Right ventricle myocardium inferior (tissue), 1 donor: ENCODE data around the gene PAX5. TPM values are rescaled to one million over a fixed set of nuclear protein-coding genes. Genes with fewer than 3 reads are reported as not detected.
A peak's percentile ranks its signal among the peaks of the same experiment; 100 is the strongest.

Experiments
- ATAC-seq: fragments of 200-7000 bp; cut with Tn5 transposase; one replicate; pipeline ENCODE4 v1.9.1; 2020; ENCODE audit warnings: mild to moderate bottlenecking, moderate library complexity
- DNase-seq: peaks from one replicate; pipeline ENCODE4 v3.0.0; 2021; ENCODE audit errors: missing footprints
- intact Hi-C: fragments of 100-400 bp; cut with DNase I; formaldehyde crosslinking; loops from one replicate; pipeline ENCODE4 v1.11.0; 2022
- total RNA-seq: library from RNA; stranded (reverse); fragmentation: NEBNext Ultra II Directional; extraction: Animal tissue kit (Norgen Biotek cat#: 25700); gene quantifications from one replicate; pipeline ENCODE4 v1.2.1, GENCODE V29; 2021
- donor health status: DM: no; HTN: yes; CAD: no; lungs with severe emphysema.

PAX5 gene
- total RNA-seq, 1 donor from 2014 or later = not detected

DNA sequence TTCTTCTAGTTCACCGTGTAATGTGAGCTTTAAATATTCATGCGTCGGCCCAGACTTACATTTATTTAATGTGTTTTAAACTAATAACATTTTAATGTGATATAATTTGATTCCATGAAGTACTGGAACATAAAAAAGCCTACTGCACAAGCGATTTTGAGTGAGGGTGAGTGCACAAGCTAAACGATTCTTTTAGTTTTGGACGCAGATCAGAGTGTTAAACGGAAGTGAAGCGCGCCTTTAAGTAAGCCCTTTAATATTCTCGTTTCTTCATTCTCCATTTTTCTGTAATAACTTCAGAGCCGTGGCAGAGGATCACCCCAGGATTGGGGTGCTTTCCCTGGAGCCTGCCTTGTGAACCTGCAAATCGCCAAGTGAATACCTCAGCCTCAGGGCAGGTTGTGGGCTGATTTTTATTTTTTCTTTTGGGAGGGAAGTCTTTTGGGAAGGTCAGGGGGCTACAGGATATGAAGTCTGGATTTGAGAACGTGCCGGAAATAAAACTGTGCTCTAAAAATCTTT lies 4.9 kb upstream of the PAX5 start:
- intact Hi-C loops = no loop called here

DNA sequence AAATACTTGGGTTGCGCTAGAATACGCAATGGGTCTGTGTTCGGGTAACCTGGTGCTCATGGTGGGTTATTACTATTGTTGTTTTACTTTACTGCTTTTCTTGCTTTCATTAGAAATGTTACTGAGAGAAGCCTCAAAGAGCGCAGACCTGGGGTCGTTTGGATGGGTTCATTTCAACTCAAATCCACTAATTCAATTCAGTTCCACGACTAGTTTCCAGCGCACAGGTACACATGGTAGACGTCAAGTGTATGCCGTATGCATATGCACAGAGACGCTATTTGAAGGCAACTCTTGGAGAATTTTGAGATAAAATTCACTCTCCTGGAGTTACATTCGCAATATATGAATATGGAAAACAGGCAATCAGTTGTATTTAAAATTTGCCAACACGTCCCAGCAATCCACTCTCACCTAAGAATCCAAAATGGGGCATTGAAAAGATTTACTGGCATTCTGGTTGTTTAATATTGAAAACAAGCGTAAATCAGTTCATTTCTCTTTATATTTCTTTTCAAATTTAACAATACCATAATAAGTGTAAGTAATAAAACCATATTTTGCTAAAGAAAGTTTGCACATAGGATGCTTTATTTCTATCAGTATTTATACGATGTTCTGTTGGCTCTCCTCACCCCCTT lies 4.4 kb upstream of the PAX5 start:
- DNase-seq (no peak), ATAC-seq (no peak)
- intact Hi-C loops = no loop called here

More for the DNA sequence above, 4.9 kb upstream of the PAX5 start:
- ATAC-seq (no peak), DNase-seq (no peak)

DNA sequence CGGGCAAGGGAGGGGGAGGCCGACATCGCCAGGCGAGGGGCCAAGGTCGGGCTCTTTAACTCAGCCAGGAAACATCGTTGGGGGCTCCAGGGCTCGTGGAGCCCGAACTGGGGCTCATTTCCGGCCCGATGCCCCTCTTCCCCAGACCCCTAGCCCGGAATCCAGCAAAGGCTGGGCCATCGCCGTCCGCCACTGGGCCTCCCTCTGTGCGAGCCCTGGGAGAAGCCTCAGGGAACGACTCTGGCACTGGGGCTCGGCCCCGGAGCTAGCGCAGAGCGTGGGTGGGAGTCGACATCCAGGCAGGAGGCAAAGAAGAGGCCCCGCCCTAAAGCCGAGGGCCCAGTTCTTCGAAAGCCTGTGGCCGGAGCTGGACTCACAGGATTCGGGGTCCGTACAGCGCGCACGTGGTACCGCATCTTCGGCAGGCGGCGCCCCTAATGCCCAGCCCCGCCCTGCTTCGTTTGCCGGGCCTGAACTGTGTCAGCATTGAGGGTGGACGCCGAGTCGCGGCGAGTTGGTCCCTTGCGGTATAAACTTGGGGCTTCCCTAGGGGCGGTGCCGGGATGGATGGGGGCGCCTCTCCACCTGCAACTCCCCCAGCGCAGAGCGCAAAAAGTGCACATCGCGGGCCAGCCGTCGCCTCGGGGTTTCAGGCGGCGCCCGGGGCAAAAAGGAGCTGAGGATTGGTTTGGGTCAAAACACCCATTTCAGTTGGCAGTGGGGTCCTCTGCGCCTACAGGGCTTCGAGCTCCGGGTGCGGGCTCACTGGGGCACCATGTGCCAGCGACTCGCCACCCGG lies 3.6 kb upstream of the PAX5 start:
- DNase-seq (no peak), ATAC-seq (no peak)
- intact Hi-C loops = no loop called here

DNA sequence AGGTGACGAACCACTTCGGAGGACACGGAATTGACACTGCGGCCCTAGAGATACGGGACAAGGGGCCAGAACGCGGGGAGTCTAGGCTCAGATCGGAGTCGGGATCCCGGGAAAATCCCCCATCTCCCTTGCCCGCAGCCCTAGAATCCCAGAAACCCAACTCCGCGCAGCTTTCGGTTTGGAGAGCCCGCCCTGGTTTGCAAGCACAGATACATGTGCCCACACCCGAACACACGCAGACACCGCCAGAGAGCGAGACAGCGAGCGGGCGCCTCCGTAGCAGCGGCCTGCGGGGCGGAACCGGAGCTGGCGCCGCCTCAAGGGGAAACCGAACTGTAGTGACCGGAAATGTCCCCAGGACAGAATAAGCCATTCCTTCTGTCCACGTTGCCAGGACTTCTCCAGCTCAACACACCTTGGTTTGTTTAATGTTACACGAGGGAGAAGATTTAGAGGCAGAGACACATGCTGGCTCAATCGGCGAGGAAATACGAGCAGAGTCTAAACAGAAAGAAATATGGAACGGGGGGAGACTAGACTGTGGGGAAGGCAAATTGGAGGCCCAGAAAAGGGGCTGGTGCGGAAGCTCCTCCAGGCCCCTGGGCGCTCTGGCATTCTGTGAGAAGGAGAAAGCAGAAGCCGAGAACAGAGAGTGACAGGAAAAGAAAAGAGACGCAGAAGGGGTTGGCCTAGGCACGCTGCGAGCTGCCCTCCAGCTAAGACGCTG lies 2.9 kb upstream of the PAX5 start:
- DNase-seq (no peak), ATAC-seq (peak; percentile 69)
- intact Hi-C loops = no loop called here

DNA sequence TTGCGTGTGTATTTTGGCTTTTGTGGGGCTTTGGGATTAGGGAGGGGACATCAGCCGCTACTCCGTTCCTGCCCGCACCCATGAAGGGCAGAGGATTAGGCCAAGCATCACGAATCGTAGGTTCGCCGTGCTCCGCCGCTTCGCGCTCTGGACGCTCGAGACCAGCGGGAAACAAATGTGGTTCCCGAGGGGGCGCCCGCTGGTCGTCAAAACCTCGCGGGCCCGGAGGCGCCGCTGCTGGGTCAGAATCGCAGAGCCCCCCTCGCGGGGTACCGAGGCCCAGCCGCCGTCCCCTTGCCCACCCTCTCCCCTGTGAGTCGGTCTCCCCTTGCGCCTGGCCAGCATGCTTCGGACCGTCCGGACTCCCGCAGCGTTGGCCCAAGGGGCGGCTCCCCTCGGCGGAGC lies 2.3 kb upstream of the PAX5 start:
- ATAC-seq = peak; percentile 23
- intact Hi-C loops = no loop called here
- no peak for DNase-seq

DNA sequence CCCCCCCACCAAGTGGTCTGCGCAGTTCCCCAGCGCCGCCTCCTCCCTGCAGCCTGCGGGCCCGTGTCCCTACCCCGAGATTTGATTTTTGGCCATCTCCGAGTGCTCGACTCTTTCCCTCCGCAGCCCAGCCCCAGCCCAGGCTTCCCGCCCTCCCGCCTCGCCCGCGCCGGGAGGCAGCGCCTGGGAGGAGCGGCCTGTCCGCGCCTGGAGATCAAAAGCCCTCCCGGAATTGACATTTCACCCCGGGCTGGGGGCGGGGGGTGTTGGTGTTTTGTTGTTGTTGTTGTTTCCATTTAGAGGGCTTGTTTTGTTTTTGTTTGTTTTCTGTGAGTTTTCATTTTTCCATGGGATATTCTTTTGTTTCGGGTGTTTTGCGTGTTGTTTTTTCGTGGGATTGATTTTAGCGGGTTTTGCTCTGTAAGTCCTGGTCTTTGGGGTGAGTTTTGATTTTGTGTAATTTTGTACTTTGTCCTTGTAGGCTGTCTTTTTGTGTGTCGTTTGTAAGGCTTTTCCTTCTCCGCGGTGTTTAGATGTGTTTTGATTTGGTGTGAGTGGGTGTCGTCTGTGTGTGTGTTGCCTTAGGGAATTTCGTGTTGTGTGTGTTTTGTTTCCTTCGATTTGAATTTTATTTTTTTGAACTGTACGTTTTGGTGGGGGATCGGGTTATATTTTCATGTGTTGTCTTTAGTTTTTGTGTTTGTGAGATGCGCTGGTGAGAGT lies 1.7 kb upstream of the PAX5 start:
- DNase-seq = no peak
- ATAC-seq = no peak
- intact Hi-C loops = no loop called here

DNA sequence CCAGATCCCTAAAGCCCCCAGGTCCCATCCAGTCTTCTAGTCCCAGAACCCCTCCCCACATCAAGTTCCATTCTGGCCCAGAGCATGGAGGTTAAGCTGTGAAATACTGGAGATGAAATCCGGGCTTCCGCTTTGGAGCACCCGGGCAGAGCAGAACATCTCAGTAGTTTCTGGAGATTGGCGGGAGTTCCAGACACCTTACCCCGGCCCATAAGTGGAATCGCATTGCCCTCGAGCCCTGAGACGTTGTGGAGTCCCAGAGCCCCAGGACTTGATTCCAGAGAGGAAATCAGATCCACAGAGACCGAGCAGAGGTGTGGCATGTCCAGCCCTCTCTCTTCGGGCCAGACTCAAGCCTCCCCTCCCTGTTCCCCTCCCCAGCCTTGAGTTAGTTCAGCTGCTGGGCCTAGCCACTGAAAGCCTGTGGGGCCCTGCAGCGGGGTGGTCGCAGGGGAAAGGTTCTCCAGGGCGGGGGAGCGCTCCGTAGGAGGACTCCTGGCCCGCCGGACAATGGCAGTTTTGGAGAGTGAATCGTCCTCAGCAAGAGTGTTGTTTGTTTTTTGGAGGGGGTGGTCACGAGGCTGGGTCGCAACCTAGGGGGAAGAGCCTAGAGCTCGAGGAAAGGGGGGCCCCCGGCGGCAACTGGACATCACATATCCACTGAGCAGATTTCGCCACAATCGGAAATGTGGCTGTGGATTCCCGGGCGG lies 1.0 kb upstream of the PAX5 start:
- intact Hi-C loops = no loop called here
- ATAC-seq = no peak
- no peak for DNase-seq

DNA sequence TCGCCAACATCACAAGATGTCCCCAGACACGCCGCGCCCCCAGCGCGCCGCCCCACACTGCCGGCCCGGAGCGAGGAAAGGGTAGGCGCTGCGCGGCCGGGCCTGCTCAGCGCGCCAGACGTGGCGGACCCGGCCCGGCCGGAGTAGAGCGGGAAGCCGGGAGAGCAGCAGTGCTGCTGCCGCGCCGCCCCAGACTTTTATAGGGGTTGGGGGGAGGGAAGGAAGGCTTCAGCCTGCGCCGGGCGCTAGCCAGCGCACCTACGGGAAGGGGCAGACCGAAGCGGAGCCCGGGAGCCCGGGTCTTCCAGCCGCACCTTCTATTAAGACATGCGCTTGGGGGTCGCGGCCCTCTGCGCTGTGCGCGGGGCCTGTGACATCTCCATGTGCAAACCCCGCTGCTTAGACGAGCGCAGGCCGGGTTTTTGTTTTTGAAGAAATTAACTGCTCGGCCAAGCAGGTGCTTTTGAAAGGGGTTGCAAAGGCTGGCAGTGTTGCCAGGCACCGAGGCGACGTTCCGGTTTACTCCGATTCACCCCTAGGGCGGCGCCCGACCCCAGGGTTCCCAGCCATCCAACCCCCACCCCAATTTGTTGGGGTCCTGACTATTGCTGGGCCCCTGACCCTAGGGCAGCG lies 353 bp upstream of the PAX5 start:
- intact Hi-C loops = no loop called here
- ATAC-seq (no peak), DNase-seq (no peak)

DNA sequence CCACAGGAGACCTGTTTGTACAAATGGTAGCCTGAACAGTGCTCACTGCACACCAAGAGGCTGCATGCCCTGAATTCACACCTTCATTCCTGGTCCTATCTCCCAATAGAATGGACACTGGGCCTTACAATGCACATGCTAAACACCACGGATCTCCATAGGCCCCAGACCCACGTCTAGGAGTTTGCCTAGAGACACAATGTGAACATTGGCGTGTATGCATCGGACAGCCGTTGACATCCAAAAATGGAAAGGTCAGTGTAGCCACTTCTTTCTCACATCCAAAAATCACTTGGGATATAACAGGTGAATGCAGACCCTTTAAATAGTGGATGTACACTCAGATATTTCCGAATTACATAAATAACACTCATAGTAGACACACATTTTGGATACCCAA lies 927 bp downstream of the PAX5 start:
- intact Hi-C loops = no loop called here
- no peak for ATAC-seq

DNA sequence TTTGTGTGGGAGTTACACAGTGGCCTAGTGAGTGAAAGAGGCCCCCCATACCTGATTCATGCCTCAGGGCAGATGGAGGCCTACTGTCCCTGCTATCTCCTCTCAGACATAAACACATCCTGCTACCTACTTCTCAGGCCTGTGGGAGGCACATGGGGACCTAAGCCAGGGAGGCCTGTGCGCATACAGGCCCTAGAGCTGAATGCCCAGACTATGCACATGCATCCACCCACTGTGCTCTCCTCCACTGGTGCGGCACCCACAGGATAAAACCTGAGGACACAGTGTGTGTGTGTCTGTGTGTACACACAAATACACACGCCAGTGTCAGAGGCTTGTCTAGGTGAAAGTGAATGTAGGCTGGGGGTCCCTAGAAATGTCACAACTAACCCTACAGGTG lies 1.4 kb downstream of the PAX5 start:
- DNase-seq (no peak), ATAC-seq (no peak)
- intact Hi-C loops = no loop called here

More for the DNA sequence above, 927 bp downstream of the PAX5 start:
- DNase-seq = no peak

DNA sequence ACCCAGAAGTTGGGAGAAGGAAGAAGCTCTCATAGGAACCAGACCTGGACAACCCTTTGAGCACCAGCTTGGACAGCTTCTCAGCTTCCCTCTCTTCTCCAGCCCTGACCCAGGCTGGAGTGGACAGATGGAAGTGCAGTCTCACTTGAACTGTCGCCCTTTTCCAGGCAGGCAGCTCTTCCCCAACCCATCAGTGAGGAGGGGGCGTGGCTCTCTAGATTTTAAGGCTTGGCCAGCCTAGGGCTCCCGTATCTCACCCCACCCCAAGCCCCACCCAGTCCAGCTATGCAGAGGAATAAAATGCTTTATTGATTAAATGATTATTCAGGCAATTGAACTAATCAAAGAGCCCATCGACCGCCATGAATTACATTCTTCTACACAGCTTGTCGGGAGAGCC lies 2.2 kb downstream of the PAX5 start:
- no peak for DNase-seq
- intact Hi-C loops = no loop called here
- ATAC-seq = no peak

DNA sequence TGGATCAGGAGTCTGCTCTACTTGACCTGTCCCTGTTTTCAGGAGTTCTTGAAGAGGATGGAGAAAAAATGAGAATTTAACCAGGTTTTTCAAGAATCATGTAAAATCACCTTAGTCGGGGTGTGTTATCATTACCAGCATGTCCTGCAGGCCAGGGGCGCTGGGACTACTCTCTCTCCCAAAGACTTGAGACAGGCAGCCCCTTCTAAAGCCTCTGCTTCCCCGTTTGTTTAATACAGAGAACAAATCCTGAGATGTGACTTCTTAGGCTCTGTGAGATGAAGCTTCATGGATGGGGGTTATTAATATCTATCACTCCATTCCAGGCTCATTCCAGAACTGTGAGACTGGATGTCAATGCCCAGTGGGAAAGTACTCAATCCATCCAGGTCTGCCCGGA lies 3.0 kb downstream of the PAX5 start:
- ATAC-seq = no peak
- intact Hi-C loops = no loop called here
- DNase-seq = no peak

DNA sequence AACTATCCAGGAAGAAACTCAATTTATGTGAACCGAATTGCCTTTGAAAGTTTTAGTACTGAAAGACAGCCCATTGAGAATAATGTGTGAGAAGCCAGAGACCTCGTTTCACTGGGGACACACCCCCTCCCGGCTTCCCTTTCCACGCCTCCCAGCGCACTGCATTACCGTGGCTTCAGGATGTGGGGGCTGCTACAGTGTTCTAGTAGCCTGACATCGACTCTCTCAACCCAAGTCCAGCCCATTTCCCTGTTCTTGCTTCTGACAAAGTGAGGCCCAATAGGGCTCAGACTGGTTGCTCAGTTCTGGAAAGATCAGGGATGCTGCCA lies 3.5 kb downstream of the PAX5 start:
- ATAC-seq (no peak), DNase-seq (no peak)
- intact Hi-C loops = no loop called here

DNA sequence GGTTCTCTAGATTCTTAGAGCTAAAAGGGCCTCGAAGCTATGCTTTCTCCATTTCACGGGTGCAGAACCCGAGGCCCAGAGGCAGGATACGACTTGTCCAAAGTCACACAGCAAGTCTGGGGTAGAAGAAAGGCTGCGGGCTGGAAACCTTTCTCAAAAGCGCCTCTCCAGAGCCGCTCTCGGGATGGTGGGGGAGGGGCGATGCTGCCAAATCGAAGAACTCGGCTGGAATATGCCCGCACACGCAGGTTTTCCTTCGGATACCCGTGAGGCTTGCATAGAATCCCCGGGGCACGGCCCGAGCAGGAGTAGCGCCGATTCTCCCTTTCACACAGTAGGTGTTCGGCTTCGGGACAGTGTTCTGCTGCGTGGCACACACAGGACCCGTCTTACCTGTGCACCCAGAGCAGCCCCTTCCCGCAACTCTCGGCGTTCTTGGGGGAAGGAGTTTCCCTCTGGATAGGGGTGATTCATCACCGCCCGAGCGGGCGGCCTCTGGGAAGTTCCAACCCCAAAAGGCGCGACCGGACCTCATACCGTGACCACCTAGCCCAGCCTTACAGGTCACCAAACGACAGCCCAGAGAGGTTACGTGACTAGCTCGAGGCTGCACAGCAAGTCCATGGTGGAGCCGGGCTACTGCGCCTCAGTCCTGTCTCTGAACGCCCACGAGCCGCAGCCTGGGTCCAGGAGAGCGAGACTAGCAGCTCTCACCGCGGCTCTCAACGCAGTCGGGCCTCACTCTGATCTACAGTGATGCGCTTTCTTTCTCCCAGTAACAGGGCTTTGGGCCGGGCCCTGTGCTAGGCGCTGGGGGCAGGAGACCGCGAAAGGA lies 4.1 kb downstream of the PAX5 start:
- DNase-seq = no peak
- intact Hi-C loops = no loop called here
- ATAC-seq = no peak

DNA sequence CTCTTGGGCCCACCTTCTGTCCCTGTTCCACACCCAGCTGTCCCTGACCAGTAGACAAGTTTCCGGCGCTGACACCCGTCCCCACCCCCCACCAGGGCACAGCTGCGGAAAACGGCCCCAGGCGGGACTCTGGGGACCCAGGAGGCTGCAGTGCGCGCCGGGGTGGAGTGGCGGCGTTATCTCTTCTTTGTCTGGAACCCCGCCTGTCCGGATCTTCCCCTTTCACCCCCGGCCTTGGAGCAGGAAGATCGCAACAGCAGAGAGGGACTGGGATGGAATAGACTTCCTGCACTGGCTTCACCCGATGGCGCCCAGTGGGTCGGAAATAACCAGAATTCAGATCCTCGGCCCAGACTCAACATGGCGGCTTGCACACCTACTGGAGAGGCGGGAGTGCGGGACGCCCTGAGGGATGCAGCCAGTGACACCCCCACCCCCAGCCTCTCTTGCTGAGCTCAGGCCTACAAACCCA lies 4.7 kb downstream of the PAX5 start:
- DNase-seq = no peak
- intact Hi-C loops = no loop called here
- no peak for ATAC-seq

DNA sequence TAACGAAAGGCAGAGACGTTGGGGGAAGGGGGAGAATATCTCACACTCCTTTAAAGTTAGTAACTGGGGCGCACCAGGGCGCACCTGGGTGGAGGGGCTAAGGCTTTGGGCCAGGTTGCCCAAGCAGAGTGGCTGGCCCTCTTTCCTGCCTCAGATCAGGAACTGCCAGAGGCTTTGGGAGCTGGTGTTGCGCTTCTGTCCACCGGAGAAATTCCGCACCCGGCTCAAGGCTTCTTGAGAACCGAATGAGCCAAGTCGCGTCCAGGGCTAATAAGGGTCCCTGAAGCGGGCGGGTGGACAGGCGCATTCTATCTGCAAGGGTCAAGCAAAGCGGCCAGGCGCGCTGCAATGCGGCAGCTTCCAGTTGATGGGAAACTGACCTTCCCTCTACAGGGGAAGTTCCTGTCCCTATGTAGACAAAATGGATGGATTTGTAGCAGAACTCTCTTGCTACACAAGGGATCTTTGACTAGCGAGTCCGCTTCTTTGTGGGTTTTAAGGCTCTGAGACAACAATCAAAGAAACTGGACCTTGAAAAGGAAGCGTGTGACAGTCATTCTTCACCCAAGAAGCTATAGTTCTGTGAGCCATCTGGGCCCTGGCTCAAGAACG lies 5.5 kb downstream of the PAX5 start:
- ATAC-seq (no peak), DNase-seq (no peak)
- intact Hi-C loops = no loop called here
